Esophagus squamous epithelium (tissue), 5 donors: ENCODE results near the gene SEMA4B. TPM values are rescaled to one million over a fixed set of nuclear protein-coding genes. Genes with fewer than 3 reads are reported as not detected.
A peak's percentile ranks its signal among the peaks of the same experiment; 100 is the strongest.
"Not testable (repeated sequence)": the region's sequence is repeated elsewhere in the genome, so short reads cannot be mapped to it uniquely, and the experiment has no call there.

Experiments used
- DNase-seq: peaks from one replicate; lab custom pipeline; 2025; lab: John Stamatoyannopoulos, UW
- H3K27ac ChIP-seq, 4 donors: fragments of 200-600 bp; sonication (generic); one replicate each; pipeline ENCODE4 v1.5.1; 2016 to 2019; ENCODE audit warnings: mild to moderate bottlenecking in 1 of 4
- H3K27me3 ChIP-seq, 4 donors: fragments of 200-600 bp; sonication (generic); 1 replicate in 3 of 4; 2 replicates in 1 of 4; pipeline versions ENCODE4 v1.5.1 to v1.6.0; 2017 to 2021; ENCODE audit warnings: antibody characterized with exemption in 1 of 4
- H3K36me3 ChIP-seq, 3 donors: fragments of 200-600 bp; sonication (generic); one replicate each; pipeline ENCODE4 v1.5.1; 2016 to 2019
- H3K4me1 ChIP-seq, 3 donors: fragments of 200-600 bp; sonication (generic); one replicate each; pipeline ENCODE4 v1.5.1; 2017 to 2019
- H3K4me3 ChIP-seq, 4 donors: fragments of 200-600 bp; sonication (generic); 1 replicate in 3 of 4; 2 replicates in 1 of 4; pipeline ENCODE4 v1.5.1; 2016 to 2019; ENCODE audit warnings: mild to moderate bottlenecking in 2 of 4, moderate library complexity in 1 of 4
- H3K9me3 ChIP-seq, 3 donors: fragments of 200-600 bp; sonication (generic); one replicate each; pipeline ENCODE4 v1.5.1; 2016 to 2019
- POLR2A ChIP-seq, 4 donors: fragments of 450-650 bp; IDR thresholded peaks; one replicate each; pipeline ENCODE4 v1.6.1; 2017; ENCODE audit warnings: antibody characterized with exemption in 4 of 4, mild to moderate bottlenecking in 4 of 4, moderate library complexity in 3 of 4
- WGBS, 2 donors: methylation state at CpG; one replicate each; pipeline ENCODE4 v1.1.5; 2018; 5-methylcytosine and 5-hydroxymethylcytosine counted together
- intact Hi-C: fragments of 100-400 bp; cut with DNase I; formaldehyde crosslinking; loops from one replicate; pipeline ENCODE4 v1.15.0; 2022
- total RNA-seq, 4 donors: library from RNA; depleted of rRNA; stranded (reverse); fragments of >200 nt; gene quantifications; one replicate each; pipeline ENCODE4 v1.1.0, GENCODE V29; 2016
- TF ChIP-seq, protein P1 (sequence below), 6 experiments: fragments of 450-650 bp in 4 of 6; fragments of 200-600 bp in 2 of 6; sonication (generic) in 2 of 6; IDR thresholded peaks; one replicate each; pipeline ENCODE4 v1.5.1; 2016 to 2019; ENCODE audit warnings: antibody characterized with exemption in 6 of 6, mild to moderate bottlenecking in 4 of 6, moderate library complexity in 4 of 6
- donor health status: DM: yes; HTN: yes; CAD: no.

Gene SEMA4B
- total RNA-seq, 4 donors from 2014 or later = 87.9 to 209 (median 136) TPM

DNA sequence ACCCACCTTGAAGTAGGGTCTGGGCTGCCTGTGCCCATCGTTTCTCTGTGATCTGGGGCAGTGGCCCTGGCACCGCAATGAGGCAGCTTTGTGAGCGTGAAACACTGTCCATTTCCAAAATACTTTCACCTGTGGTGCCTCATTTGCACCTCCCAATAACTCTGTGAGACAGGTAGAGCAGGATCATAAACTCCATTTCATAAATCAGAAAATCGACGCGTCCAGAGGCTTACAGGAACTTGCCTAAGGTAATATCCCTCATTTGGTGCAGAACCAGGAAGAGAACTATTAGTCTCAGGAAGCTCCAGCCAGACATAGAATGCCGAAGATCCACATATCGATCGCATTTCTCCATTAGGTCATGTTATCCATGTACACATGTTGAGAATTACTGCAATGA lies 38.2 kb upstream of the SEMA4B start:
- peak overlapping the region in 1 of 4 donors; percentile 1 for H3K4me3 ChIP-seq
- TF ChIP-seq, protein P1, sequence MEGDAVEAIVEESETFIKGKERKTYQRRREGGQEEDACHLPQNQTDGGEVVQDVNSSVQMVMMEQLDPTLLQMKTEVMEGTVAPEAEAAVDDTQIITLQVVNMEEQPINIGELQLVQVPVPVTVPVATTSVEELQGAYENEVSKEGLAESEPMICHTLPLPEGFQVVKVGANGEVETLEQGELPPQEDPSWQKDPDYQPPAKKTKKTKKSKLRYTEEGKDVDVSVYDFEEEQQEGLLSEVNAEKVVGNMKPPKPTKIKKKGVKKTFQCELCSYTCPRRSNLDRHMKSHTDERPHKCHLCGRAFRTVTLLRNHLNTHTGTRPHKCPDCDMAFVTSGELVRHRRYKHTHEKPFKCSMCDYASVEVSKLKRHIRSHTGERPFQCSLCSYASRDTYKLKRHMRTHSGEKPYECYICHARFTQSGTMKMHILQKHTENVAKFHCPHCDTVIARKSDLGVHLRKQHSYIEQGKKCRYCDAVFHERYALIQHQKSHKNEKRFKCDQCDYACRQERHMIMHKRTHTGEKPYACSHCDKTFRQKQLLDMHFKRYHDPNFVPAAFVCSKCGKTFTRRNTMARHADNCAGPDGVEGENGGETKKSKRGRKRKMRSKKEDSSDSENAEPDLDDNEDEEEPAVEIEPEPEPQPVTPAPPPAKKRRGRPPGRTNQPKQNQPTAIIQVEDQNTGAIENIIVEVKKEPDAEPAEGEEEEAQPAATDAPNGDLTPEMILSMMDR (IDR thresholded peaks at IDR 0.05) = no peak
- no peak for TF ChIP-seq POLR2A (IDR thresholded peaks at IDR 0.05)
- peak overlapping the region; percentile 82 to 93 (median 87) for H3K27ac ChIP-seq
- peaks cover 39 to 100% (median 61%) of the 10 kb centered on the region in 3 donors for H3K4me1 ChIP-seq
- no peaks in the 10 kb centered on the region for H3K36me3 ChIP-seq
- no peak for DNase-seq
- intact Hi-C loops = no loop called here
- H3K9me3 ChIP-seq = no peaks in the 10 kb centered on the region
- H3K27me3 ChIP-seq = no peaks in the 10 kb centered on the region
- 47 to 48% methylated on average over 4 to 9 of the region's 9 CpGs for WGBS, 2 donors

DNA sequence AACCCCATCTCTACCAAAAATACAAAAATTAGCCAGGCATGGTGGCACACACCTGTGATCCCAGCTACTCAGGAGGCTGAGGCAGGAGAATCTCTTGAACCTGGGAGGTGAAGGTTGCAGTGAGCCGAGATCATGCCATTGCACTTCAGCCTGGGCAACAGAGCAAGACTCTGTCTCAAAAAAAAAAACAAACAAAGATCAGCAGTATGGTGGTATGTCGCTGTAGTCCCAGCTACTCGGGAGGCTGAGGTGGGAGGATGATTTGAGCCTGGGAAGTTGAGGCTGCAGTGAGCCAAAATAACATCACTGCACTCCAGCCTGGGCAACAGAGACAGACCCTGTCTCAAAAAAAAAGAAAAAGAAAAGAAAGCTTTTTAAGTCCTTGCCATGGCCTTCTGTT lies 36.9 kb upstream of the SEMA4B start:
- not testable (repeated sequence) for H3K36me3 ChIP-seq, H3K27me3 ChIP-seq, H3K4me3 ChIP-seq, DNase-seq, H3K9me3 ChIP-seq
- Histone ChIP-seq H3K27ac (peak overlapping the region in 3 of 4 donors; percentile 85 to 93 (median 89)), H3K4me1 (peaks cover 30 to 91% (median 48%) of the 10 kb centered on the region in 3 donors)
- 90 to 95% methylated on average over 3 of the region's 3 CpGs for WGBS, 2 donors
- intact Hi-C loops = loop anchor here (2.0 kb wide), 1 partner anchor 49 kb away; no protein-coding TSS in a partner anchor

DNA sequence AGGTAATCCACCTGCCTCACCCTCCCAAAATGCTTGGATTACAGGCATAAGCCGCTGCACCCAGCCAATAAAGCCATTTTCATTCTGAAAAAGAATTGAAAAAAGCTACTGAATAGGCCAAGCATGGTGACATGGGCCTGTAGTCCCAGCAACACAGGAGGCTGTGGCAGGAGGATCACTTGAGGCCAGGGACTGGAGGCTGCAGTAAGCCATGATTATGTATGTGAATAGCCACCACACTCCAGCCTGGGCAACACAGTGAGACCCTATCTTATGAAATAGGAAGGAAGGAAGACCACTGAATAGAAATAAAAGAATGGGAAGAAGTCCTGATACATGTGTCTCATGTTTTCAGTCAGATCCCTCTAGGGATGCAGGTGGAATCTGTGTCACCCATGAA lies 36.0 kb upstream of the SEMA4B start:
- Histone ChIP-seq H3K36me3 (no peaks in the 10 kb centered on the region), H3K4me3 (no peak overlapping the region), H3K4me1 (peaks cover 27 to 82% (median 40%) of the 10 kb centered on the region in 3 donors), H3K27me3 (no peaks in the 10 kb centered on the region), H3K27ac (peak overlapping the region; percentile 84 to 93 (median 87)), H3K9me3 (no peaks in the 10 kb centered on the region)
- intact Hi-C loops = loop anchor here (2.0 kb wide), 1 partner anchor 48 kb away; no protein-coding TSS in a partner anchor
- WGBS, 2 donors = 80% methylated on average over 1 of the region's 1 CpG; no CpG with 5 or more reads in 1 of the 2 donors
- no peak for TF ChIP-seq POLR2A (IDR thresholded peaks at IDR 0.05)
- TF ChIP-seq, protein P1 (IDR thresholded peaks at IDR 0.05) = no peak
- no peak for DNase-seq

DNA sequence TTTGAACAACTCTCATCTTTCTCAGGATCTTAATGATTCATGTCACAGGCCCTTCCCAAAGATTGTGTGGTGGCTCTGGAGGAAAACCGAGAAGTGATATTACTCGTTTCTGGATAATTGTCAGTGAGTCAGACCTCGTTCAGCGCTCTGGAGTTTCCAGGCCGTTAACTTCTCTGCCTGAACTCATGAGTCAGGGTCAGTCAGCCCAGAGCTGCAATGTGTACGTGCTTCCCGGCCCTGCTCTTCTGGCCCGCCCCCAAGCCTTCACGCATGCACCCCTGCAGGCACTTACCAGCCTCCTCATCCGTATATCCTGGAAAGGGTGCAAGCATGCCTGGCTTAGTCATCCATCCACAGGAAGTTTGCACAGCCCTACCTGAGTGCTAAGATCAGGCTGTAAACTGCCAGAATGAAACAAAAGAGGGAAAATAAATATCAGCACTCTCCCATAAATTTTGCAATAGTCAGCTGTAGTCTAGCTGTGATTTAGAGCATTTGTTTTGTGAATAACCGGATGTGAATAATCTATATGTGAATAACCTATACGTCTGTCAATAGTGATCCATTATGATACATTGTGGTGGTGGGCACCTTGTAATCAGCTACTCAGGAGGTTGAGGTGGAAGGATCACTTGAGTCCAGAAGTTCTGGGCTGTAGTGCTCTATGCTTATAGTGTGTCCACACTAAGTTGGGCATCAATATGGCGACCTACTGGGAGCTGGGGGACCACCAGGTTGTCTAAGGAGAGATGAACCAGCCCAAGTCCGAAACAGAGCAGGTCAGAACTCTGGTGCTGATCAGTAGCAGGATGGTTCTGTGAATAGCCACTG lies 35.3 kb upstream of the SEMA4B start:
- H3K4me1 ChIP-seq = peaks cover 21 to 75% (median 33%) of the 10 kb centered on the region in 3 donors
- H3K27ac ChIP-seq = peak overlapping the region; percentile 84 to 93 (median 87)
- intact Hi-C loops = loop anchor here (2.0 kb wide), 1 partner anchor 47 kb away; no protein-coding TSS in a partner anchor
- no peaks in the 10 kb centered on the region for H3K9me3 ChIP-seq
- H3K36me3 ChIP-seq = no peaks in the 10 kb centered on the region
- 13 to 27% methylated on average over 14 of the region's 14 CpGs for WGBS, 2 donors
- H3K27me3 ChIP-seq = no peaks in the 10 kb centered on the region
- no peak overlapping the region for H3K4me3 ChIP-seq
- DNase-seq = peak; percentile 11
- TF ChIP-seq, protein P1 (IDR thresholded peaks at IDR 0.05) = no peak
- TF ChIP-seq POLR2A (IDR thresholded peaks at IDR 0.05) = no peak

DNA sequence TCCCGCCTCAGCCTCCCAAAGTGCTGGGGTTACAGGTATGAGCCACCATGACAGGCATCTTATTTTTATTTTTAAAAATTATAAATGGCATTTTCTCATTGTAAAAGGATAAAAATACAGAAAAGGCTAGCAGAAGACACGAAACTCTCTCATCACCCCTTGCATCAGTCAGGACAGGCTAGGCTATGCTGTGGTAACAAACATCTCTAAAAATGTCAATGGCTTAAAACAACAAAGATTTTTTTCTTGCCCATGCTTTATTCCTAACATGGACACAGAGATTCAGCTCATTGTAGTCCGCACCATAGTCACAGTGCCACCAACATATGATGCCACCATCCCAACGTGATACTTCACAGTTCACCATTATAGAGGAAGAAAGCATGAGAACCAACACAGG lies 34.0 kb upstream of the SEMA4B start:
- intact Hi-C loops = no loop called here
- DNase-seq = no peak
- WGBS, 2 donors = 92 to 96% methylated on average over 4 of the region's 4 CpGs

More for the DNA sequence above, 34.0 kb upstream of the SEMA4B start:
- H3K36me3 ChIP-seq = no peaks in the 10 kb centered on the region
- H3K9me3 ChIP-seq = no peaks in the 10 kb centered on the region
- H3K27ac ChIP-seq = peak overlapping the region; percentile 83 to 93 (median 86)
- no peak overlapping the region for H3K4me3 ChIP-seq
- TF ChIP-seq POLR2A (IDR thresholded peaks at IDR 0.05) = no peak
- TF ChIP-seq, protein P1 (IDR thresholded peaks at IDR 0.05) = no peak
- no peaks in the 10 kb centered on the region for H3K27me3 ChIP-seq
- peaks cover 13 to 63% (median 22%) of the 10 kb centered on the region in 3 donors for H3K4me1 ChIP-seq
